Kasumi-1 (cell line): ENCODE data around the gene IL9R.
"Not testable (repeated sequence)": the region's sequence is repeated elsewhere in the genome, so short reads cannot be mapped to it uniquely, and the experiment has no call there.

Experiments
- DNase-seq, 2 experiments: peaks; one replicate each; lab custom pipeline; 2025; lab: John Stamatoyannopoulos, UW

Gene IL9R

GRCh38 chrX:155998761-155999510, 1.4 kb downstream of the IL9R start:
- no peak for DNase-seq

DNA sequence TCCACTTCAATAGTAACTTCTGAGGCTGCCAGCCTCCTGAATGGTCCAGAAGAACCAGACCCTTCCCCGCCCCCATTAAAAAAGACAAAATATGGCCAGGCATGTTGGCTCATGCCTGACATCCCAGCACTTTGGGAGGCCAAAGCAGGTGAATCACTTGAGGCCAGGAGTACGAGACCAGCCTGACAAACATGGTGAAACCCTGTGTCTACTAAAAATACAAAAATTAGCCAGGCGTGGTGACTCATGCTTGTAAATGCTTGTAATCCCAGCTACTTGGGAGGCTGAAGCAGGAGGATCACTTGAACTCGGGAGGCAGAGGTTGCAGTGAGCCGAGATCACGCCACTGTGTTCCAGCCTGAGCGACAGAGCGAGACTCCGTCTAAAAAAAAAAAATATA, 2.3 kb downstream of the IL9R start:
- not testable (repeated sequence) for DNase-seq

DNA sequence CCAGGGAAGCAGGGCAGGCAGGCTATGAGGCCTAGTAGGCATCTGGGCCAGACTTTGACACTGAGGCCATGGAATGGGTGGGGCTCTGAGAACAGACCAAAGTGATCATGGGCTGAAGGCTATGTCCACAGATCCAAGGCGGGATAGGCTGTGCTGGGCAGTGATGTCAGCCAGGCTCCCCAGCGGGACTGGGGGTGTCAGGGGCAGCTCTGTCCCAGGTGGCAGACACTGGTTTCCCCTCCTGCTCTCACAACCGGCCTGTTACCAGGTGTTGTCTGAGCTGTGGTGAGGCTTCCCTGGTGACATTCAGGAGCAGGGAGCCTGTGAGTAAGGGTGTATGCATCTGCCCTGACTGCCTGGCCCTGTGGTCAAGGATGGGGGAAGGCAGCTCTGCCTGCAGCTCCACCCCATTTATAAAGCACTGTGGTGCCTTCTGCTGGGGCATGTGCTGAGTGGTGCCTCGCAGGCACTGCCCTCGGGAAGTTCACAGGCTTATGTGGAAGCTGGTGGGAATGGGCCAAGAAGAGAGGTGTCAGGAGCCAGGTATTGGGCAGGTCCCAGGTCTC, 2.9 kb downstream of the IL9R start:
- no peak for DNase-seq

GRCh38 chrX:156001001-156001666, 3.6 kb downstream of the IL9R start:
- no peak for DNase-seq

DNA sequence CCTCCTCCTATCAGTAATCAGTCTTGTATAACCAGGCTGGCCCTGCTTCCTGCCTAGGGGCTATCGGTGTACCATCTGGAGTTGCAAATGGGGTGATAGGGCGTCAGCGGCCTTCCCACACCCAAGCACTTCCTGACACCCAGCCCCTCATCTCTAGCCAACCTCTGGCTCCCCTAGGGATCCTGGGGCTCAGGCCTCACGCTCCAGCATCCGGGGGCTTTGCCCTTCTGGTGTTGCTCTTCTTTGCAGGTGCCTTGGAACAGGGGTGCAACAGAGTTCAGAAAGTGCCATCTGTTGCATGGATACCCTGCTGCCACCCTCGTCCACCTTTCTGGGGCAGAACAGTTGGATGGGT, 4.1 kb downstream of the IL9R start:
- no peak for DNase-seq

DNA sequence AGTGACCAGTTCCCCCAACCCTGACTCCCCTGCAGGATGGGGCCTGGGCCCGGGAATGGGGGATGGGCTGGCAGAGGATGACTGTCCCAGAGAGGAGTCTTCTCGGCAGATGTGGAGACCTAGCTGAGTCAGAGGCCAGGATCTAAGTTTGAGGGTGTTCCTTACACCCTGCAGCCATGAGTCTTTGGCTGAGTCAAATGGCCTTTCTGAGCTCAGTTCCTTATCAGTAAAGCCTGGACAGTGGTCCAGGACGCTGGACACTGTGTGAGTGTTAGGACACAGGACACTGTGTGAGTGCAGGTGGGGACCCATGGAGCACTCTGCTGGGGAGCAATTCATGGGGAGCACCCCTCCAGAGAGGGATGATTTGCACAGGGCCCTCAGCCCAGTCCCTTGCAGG, 5.0 kb downstream of the IL9R start:
- no peak for DNase-seq

DNA sequence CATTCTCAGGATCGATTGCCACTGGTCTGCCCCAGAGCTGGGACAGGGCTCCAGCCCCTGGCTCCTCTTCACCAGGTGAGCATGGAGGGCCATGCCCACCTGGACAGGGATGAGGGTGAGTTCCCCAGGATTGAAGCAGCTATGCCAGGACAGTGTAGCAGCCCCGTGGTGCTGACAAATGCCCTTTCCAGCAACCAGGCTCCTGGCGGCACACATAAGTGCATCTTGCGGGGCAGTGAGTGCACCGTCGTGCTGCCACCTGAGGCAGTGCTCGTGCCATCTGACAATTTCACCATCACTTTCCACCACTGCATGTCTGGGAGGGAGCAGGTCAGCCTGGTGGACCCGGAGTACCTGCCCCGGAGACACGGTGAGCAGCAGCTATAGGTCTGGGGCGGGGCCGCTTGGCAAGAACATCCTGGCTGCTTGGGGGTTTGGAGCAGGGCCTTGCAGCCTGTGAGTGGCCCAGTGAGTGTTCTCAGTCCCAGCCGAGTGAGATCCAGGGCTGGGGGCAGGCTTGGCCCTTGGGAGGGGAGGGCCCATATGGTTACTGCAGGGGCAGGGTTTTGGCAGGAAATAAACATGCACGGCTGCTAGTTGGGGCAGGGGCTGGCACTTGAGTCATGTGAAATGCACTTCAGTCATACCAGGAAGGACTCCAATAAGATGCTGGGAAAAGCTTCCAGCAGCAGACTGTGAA, 6.1 kb downstream of the IL9R start:
- no peak for DNase-seq

DNA sequence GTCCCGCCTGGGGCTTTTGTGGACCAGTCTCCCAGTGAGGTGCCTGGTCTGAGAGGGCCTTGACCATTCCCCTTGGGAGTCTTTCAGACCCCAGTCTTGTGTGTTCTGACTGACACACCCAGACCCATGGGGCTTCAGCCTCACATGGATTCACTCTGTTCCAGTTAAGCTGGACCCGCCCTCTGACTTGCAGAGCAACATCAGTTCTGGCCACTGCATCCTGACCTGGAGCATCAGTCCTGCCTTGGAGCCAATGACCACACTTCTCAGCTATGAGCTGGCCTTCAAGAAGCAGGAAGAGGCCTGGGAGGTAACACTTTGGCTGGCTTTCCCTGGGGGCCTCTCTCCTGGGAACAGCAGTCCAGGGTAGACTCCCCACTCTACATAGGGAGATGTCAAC, 6.8 kb downstream of the IL9R start:
- DNase-seq, result no peak

GRCh38 chrX:156004740-156005139, 7.2 kb downstream of the IL9R start:
- no peak for DNase-seq

DNA sequence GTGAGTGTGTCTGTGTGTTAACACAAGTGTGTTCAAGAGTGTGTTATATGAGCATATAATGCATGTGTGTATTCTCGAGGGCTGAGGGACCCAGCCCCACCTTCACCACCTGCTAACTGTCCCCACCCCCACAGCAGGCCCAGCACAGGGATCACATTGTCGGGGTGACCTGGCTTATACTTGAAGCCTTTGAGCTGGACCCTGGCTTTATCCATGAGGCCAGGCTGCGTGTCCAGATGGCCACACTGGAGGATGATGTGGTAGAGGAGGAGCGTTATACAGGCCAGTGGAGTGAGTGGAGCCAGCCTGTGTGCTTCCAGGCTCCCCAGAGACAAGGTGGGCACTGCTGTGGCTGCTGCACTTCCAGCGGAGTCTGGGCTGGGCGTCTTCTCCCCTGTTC, 7.6 kb downstream of the IL9R start:
- DNase-seq, result no peak

DNA sequence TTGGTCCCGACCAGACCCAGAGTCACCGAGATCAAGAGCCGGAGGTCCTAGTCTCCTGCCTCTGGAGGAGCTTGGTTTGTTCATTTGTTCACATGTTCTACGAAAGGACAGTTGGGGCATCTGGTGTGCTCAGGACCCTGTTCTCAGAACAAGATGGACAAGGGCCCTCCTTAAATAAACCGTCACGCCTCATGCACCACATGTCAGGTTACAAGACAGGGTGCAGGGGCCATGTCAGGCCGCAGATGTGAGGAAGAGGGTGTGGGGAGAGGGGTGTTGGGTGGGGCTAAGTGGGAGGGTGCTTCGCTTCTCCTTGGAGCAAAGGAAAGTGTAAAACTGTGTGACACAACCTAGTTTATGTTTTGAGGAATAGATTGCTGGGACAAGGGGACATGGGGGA, 9.0 kb downstream of the IL9R start:
- not testable (repeated sequence) for DNase-seq

DNA sequence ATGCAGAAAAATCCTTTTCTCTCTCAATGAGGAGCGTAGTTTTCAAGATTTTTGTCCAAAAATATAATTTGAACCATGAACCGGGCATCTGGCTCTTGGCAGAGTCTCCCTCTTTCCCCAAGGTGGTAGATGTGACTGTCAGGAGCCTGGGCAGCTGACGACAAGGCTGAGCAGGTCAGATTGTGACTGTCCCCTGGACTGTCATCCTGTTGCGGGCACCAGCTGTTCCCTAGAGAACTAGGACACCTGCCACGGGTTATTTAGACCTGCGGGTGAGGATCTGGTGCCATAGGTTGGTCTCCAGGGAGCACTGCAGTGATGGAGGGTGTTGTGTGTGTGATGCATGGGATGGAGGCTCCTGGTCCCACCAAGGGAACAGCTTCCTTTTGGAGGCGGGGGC, 10.9 kb downstream of the IL9R start:
- not testable (repeated sequence) for DNase-seq

DNA sequence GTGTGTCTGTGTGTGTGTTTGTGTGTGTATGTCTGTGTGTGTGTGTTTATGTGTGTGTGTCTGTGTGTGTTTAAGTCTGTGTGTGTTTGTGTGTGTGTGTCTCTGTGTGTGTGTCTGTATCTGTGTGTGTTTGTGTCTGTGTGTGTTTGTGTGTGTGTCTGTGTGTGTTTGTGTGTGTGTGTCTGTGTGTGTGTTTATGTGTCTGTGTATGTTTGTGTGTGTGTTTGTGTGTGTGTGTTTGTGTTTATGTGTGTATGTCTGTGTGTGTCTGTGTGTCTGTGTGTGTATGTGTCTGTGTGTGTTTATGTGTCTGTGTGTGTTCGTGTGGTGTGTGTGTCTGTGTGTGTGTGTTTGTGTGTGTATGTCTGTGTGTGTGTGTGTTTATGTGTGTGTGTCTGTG, 11.4 kb downstream of the IL9R start:
- DNase-seq, result no peak

GRCh38 chrX:156009691-156010090, 12.2 kb downstream of the IL9R start:
- DNase-seq, result not testable (repeated sequence)

DNA sequence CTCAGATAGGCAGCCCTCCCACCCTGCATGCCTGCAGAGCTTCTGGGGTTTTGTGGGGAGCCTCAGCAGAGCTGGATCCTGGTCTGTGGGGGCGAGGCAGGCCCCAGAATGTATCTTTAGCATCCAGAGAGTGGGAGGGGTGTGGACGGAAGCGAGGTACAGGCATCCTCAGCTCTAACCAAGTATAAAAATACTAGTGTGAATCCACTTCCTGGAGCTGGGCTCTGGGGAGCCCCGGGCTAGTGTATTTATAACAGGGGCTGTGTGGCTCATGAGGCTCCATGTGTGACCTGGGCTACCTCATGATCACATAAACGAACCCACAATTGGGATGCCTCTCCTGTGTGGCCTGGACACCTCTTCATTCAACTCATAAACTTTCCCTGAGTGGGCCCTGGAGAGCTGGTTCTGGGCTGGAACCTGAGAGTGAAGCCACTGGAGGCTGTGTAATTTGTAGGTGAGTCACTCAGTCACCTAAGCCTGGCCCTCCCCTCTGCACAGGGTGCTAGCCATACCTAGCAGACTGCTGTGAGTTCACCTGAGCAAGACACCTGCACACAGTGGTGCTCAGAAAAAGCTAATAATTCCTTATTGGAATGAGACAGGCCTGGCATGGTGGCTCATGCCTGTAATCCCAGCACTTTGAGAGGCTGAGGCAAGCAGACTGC, 15.9 kb downstream of the IL9R start:
- not testable (repeated sequence) for DNase-seq

- not testable (repeated sequence) for DNase-seq
Measured at GRCh38 chrX:156019846-156020245, 22.4 kb downstream of the IL9R start.

DNA sequence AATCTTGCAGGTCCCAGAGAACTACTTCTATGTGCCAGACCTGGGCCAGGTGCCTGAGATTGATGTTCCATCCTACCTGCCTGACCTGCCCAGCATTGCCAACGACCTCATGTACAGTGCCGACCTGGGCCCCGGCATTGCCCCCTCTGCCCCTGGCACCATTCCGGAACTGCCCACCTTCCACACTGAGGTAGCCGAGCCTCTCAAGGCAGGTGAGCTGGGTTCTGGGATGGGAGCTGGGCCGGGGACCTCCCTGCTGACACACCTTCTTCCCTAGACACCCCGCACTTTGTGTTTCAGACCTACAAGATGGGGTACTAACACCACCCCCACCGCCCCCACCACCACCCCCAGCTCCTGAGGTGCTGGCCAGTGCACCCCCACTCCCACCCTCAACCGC, 25.5 kb downstream of the IL9R start:
- DNase-seq, result not testable (repeated sequence)

DNA sequence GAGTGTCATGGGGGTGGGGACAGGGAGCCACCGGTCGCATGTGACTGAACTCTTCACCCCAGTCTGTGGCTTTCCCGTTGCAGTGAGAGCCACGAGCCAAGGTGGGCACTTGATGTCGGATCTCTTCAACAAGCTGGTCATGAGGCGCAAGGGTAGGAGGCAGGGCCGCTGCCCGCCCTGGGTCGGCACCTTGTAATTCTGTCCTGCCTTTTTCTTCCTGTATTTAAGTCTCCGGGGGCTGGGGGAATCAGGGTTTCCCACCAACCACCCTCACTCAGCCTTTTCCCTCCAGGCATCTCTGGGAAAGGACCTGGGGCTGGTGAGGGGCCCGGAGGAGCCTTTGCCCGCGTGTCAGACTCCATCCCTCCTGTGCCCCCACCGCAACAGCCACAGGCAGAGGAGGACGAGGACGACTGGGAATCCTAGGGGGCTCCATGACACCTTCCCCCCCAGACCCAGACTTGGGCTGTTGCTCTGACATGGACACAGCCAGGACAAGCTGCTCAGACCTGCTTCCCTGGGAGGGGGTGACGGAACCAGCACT, 27.5 kb downstream of the IL9R start:
- DNase-seq, result not testable (repeated sequence)

DNA sequence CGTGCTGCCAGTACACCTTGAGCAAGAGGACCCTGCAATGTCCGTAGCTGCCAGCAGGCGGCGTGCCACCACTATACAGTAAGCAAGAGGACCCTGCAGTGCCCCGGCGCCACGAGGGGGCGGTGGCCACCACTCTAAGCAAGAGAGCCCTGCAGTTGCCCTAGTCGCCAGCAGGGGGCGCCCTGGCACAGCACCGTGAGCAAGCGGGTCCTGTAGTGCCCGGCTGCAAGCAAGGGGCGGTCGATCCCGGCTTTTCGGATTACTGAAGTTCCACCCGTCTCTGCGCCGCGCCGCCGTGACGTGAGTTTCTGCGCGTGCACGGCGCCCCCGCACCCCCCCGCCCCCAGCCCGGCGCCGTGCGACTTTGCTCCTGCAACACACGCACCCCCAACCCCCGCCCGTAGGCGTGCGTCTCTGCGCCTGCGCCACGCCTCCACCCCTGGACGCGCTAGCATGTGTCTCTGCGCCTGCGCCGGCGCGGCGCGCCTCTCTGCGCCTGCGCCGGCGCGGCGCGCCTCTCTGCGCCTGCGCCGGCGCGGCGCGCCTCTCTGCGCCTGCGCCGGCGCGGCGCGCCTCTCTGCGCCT, 31.2 kb downstream of the IL9R start:
- not testable (repeated sequence) for DNase-seq

DNA sequence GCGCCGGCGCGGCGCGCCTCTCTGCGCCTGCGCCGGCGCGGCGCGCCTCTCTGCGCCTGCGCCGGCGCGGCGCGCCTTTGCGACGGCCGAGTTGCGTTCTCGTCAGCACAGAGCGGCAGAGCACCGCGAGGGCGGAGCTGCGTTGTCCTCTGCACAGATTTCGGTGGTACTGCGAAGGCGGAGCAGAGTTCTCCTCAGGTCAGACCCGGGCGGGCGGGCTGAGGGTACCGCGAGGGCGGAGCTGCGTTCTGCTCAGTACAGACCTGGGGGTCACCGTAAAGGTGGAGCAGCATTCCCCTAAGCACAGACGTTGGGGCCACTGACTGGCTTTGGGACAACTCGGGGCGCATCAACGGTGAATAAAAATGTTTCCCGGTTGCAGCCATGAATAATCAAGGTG, 31.8 kb downstream of the IL9R start:
- DNase-seq, result not testable (repeated sequence)

DNA sequence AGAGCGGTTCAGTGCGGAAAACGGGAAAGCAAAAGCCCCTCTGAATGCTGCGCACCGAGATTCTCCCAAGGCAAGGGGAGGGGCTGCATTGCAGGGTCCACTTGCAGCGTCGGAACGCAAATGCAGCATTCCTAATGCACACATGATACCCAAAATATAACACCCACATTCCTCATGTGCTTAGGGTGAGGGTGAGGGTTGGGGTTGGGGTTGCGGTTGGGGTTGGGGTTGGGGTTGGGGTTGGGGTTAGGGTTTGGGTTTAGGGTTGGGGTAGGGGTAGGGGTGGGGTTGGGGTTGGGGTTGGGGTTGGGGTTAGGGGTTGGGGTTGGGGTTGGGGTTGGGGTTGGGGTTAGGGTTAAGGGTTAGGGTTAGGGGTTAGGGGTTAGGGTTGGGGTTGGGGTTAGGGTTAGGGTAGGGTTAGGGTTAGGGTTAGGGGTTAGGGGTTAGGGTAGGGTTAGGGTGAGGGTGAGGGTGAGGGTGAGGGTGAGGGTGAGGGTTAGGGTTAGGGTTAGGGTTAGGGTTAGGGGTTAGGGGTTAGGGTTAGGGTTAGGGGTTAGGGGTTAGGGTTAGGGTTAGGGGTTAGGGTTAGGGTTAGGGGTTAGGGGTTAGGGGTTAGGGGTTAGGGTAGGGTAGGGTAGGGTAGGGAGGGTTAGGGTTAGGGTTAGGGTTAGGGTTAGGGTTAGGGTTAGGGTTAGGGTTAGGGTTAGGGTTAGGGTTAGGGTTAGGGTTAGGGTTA, 32.4 kb downstream of the IL9R start:
- not testable (repeated sequence) for DNase-seq
